Activated naive CD8-positive, alpha-beta T cell treated with anti-CD3 and anti-CD28 coated beads, Interleukin-2, amount 10 ng/mL, durations not matched to agents 7 days and 5 days (primary cell): Measurements from ENCODE around the gene RNF150. TPM values are rescaled to one million over a fixed set of nuclear protein-coding genes. Genes with fewer than 3 reads are reported as not detected.

Experiments used
- ATAC-seq: fragments of 150-1000 bp; cut with Tn5 transposase; one replicate; pipeline ENCODE4 v1.10.0; 2021; ENCODE audit warnings: low read depth, moderate library complexity
- POLR2A ChIA-PET: fragments of 350-600 bp; sonication (Branson Sonifier 250); formaldehyde crosslinking; loops from one replicate; lab custom pipeline; 2021; ENCODE audit warnings: antibody characterized with exemption; lab: Charles Lee
- DNase-seq: peaks from one replicate; pipeline ENCODE4 v3.0.0; 2021
- H3K27ac Mint-ChIP-seq: one replicate; pipeline ENCODE4 v1.8.0; 2022; ENCODE audit warnings: mild to moderate bottlenecking, mixed read lengths
- H3K27me3 Mint-ChIP-seq: one replicate; pipeline ENCODE4 v1.8.0; 2022; ENCODE audit warnings: mild to moderate bottlenecking, moderate library complexity, mixed read lengths
- H3K36me3 Mint-ChIP-seq: one replicate; pipeline ENCODE4 v1.8.0; 2021; ENCODE audit warnings: mild to moderate bottlenecking, mixed read lengths
- H3K4me1 Mint-ChIP-seq: one replicate; pipeline ENCODE4 v1.8.0; 2021; ENCODE audit warnings: mixed read lengths
- H3K4me3 Mint-ChIP-seq: one replicate; pipeline ENCODE4 v1.8.0; 2022; ENCODE audit warnings: mild to moderate bottlenecking, moderate library complexity, mixed read lengths
- H3K9me3 Mint-ChIP-seq: one replicate; pipeline ENCODE4 v1.8.0; 2021; ENCODE audit warnings: mixed read lengths
- total RNA-seq, 2 experiments: library from RNA; stranded (reverse); gene quantifications; one replicate each; pipeline ENCODE4 v1.2.3, GENCODE V29; 2021

The RNF150 gene
- total RNA-seq, 2 experiments from 2014 or later: not detected

- peaks cover 18% of the 10 kb centered on the region for H3K27me3 Mint-ChIP-seq
- H3K4me3 Mint-ChIP-seq: no peak overlapping the region
- no peak overlapping the region for H3K27ac Mint-ChIP-seq
- H3K36me3 Mint-ChIP-seq: no peaks in the 10 kb centered on the region
- H3K9me3 Mint-ChIP-seq: peaks cover 2% of the 10 kb centered on the region
- DNase-seq: no peak
- POLR2A ChIA-PET: no interaction called here
- H3K4me1 Mint-ChIP-seq: no peaks in the 10 kb centered on the region
- ATAC-seq: no peak
These were observed 257.4 kb downstream of the RNF150 start for GRCh38 chr4:140875746-140876452.

- H3K4me1 Mint-ChIP-seq: no peaks in the 10 kb centered on the region
- H3K4me3 Mint-ChIP-seq: no peak overlapping the region
- peaks cover 2% of the 10 kb centered on the region for H3K9me3 Mint-ChIP-seq
- ATAC-seq (no peak), DNase-seq (no peak)
- H3K27ac Mint-ChIP-seq: no peak overlapping the region
- peaks cover 15% of the 10 kb centered on the region for H3K27me3 Mint-ChIP-seq
- POLR2A ChIA-PET: no interaction called here
- H3K36me3 Mint-ChIP-seq: no peaks in the 10 kb centered on the region
These were observed 259.2 kb downstream of the RNF150 start for GRCh38 chr4:140874056-140874455.

- H3K27ac Mint-ChIP-seq: no peak overlapping the region
- no peak overlapping the region for H3K4me3 Mint-ChIP-seq
- peaks cover 18% of the 10 kb centered on the region for H3K27me3 Mint-ChIP-seq
- ATAC-seq (no peak), DNase-seq (no peak)
- H3K36me3 Mint-ChIP-seq: no peaks in the 10 kb centered on the region
- POLR2A ChIA-PET: no interaction called here
- no peaks in the 10 kb centered on the region for H3K4me1 Mint-ChIP-seq
- H3K9me3 Mint-ChIP-seq: no peaks in the 10 kb centered on the region
These were observed 261.9 kb downstream of the RNF150 start for GRCh38 chr4:140871368-140871767.

- Mint-ChIP-seq H3K27me3 (peaks cover 18% of the 10 kb centered on the region), H3K9me3 (no peaks in the 10 kb centered on the region), H3K4me3 (no peak overlapping the region), H3K36me3 (no peaks in the 10 kb centered on the region), H3K27ac (no peak overlapping the region), H3K4me1 (no peaks in the 10 kb centered on the region)
- DNase-seq: no peak
- no peak for ATAC-seq
- POLR2A ChIA-PET: no interaction called here
These were observed 262.8 kb downstream of the RNF150 start for GRCh38 chr4:140870427-140870826.

GRCh38 chr4:140869446-140869845 lies 263.8 kb downstream of the RNF150 start:
- DNase-seq (no peak), ATAC-seq (no peak)
- Mint-ChIP-seq H3K9me3 (no peaks in the 10 kb centered on the region), H3K27ac (no peak overlapping the region), H3K27me3 (peaks cover 18% of the 10 kb centered on the region), H3K4me1 (no peaks in the 10 kb centered on the region), H3K4me3 (no peak overlapping the region), H3K36me3 (no peaks in the 10 kb centered on the region)
- POLR2A ChIA-PET: no interaction called here

- Mint-ChIP-seq H3K27ac (no peak overlapping the region), H3K4me1 (peaks cover 4% of the 10 kb centered on the region), H3K27me3 (peaks cover 13% of the 10 kb centered on the region), H3K4me3 (no peak overlapping the region), H3K36me3 (no peaks in the 10 kb centered on the region), H3K9me3 (no peaks in the 10 kb centered on the region)
- no peak for DNase-seq
- ATAC-seq: no peak
- POLR2A ChIA-PET: no interaction called here
These were observed 265.9 kb downstream of the RNF150 start for GRCh38 chr4:140867356-140867755.

GRCh38 chr4:140866492-140867005 lies 266.7 kb downstream of the RNF150 start:
- Mint-ChIP-seq H3K27me3 (peaks cover 13% of the 10 kb centered on the region), H3K9me3 (no peaks in the 10 kb centered on the region), H3K27ac (no peak overlapping the region), H3K4me1 (peaks cover 4% of the 10 kb centered on the region), H3K36me3 (no peaks in the 10 kb centered on the region), H3K4me3 (no peak overlapping the region)
- POLR2A ChIA-PET: no interaction called here
- no peak for DNase-seq
- ATAC-seq: no peak

- no peak overlapping the region for H3K27ac Mint-ChIP-seq
- H3K4me3 Mint-ChIP-seq: no peak overlapping the region
- POLR2A ChIA-PET: no interaction called here
- no peaks in the 10 kb centered on the region for H3K9me3 Mint-ChIP-seq
- no peaks in the 10 kb centered on the region for H3K36me3 Mint-ChIP-seq
- peaks cover 4% of the 10 kb centered on the region for H3K4me1 Mint-ChIP-seq
- H3K27me3 Mint-ChIP-seq: peaks cover 12% of the 10 kb centered on the region
- ATAC-seq (no peak), DNase-seq (no peak)
These were observed 267.7 kb downstream of the RNF150 start for GRCh38 chr4:140865253-140866217.

GRCh38 chr4:140863197-140863596 lies 270.1 kb downstream of the RNF150 start:
- H3K9me3 Mint-ChIP-seq: no peaks in the 10 kb centered on the region
- peaks cover 13% of the 10 kb centered on the region for H3K27me3 Mint-ChIP-seq
- POLR2A ChIA-PET: no interaction called here
- no peak for DNase-seq
- no peak overlapping the region for H3K4me3 Mint-ChIP-seq
- H3K36me3 Mint-ChIP-seq: no peaks in the 10 kb centered on the region
- no peak for ATAC-seq
- H3K27ac Mint-ChIP-seq: no peak overlapping the region
- peaks cover 4% of the 10 kb centered on the region for H3K4me1 Mint-ChIP-seq

GRCh38 chr4:140862177-140862442 lies 271.2 kb downstream of the RNF150 start:
- no peaks in the 10 kb centered on the region for H3K36me3 Mint-ChIP-seq

GRCh38 chr4:140861359-140862176 lies 271.7 kb downstream of the RNF150 start:
- POLR2A ChIA-PET: no interaction called here
- H3K27me3 Mint-ChIP-seq: peaks cover 9% of the 10 kb centered on the region
- no peak for ATAC-seq
- H3K36me3 Mint-ChIP-seq: no peaks in the 10 kb centered on the region
- peaks cover 4% of the 10 kb centered on the region for H3K4me1 Mint-ChIP-seq
- no peak overlapping the region for H3K4me3 Mint-ChIP-seq
- no peak overlapping the region for H3K27ac Mint-ChIP-seq
- DNase-seq: no peak
- no peaks in the 10 kb centered on the region for H3K9me3 Mint-ChIP-seq

More at GRCh38 chr4:140862177-140862442, 271.2 kb downstream of the RNF150 start:
- peaks cover 12% of the 10 kb centered on the region for H3K27me3 Mint-ChIP-seq
- POLR2A ChIA-PET: no interaction called here
- DNase-seq (no peak), ATAC-seq (no peak)
- peaks cover 4% of the 10 kb centered on the region for H3K4me1 Mint-ChIP-seq
- no peak overlapping the region for H3K4me3 Mint-ChIP-seq
- H3K27ac Mint-ChIP-seq: no peak overlapping the region
- H3K9me3 Mint-ChIP-seq: no peaks in the 10 kb centered on the region

- no peaks in the 10 kb centered on the region for H3K36me3 Mint-ChIP-seq
These were observed 274.4 kb downstream of the RNF150 start for GRCh38 chr4:140858897-140859296.

GRCh38 chr4:140857111-140857510 lies 276.2 kb downstream of the RNF150 start:
- Mint-ChIP-seq H3K36me3 (no peaks in the 10 kb centered on the region), H3K9me3 (no peaks in the 10 kb centered on the region), H3K27me3 (peaks cover 6% of the 10 kb centered on the region), H3K4me1 (no peaks in the 10 kb centered on the region), H3K27ac (no peak overlapping the region), H3K4me3 (no peak overlapping the region)
- no peak for ATAC-seq
- POLR2A ChIA-PET: no interaction called here
- DNase-seq: no peak

More at GRCh38 chr4:140858897-140859296, 274.4 kb downstream of the RNF150 start:
- Mint-ChIP-seq H3K27me3 (peaks cover 7% of the 10 kb centered on the region), H3K4me1 (peaks cover 4% of the 10 kb centered on the region), H3K9me3 (no peaks in the 10 kb centered on the region), H3K4me3 (no peak overlapping the region), H3K27ac (no peak overlapping the region)
- ATAC-seq (no peak), DNase-seq (no peak)
- POLR2A ChIA-PET: interaction anchor here (0.7 kb wide), 1 partner anchor 52 kb away, joined by 3 read pairs; no protein-coding TSS in a partner anchor
